ENCODE results near the gene CACNG1. TPM values are rescaled to one million over a fixed set of nuclear protein-coding genes. Genes with fewer than 3 reads are reported as not detected.

Gene CACNG1
- total and polyA plus RNA-seq, 8 donors = not detected

- intact Hi-C loops (cut with DNase I) = no loop called here
- H3K27me3 ChIP-seq = no peaks in the 10 kb centered on the region
- H3K9me3 ChIP-seq = peaks cover 0 to 30% of the 10 kb centered on the region in 2 donors
- TF ChIP-seq, protein P1, sequence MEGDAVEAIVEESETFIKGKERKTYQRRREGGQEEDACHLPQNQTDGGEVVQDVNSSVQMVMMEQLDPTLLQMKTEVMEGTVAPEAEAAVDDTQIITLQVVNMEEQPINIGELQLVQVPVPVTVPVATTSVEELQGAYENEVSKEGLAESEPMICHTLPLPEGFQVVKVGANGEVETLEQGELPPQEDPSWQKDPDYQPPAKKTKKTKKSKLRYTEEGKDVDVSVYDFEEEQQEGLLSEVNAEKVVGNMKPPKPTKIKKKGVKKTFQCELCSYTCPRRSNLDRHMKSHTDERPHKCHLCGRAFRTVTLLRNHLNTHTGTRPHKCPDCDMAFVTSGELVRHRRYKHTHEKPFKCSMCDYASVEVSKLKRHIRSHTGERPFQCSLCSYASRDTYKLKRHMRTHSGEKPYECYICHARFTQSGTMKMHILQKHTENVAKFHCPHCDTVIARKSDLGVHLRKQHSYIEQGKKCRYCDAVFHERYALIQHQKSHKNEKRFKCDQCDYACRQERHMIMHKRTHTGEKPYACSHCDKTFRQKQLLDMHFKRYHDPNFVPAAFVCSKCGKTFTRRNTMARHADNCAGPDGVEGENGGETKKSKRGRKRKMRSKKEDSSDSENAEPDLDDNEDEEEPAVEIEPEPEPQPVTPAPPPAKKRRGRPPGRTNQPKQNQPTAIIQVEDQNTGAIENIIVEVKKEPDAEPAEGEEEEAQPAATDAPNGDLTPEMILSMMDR (IDR thresholded peaks at IDR 0.05) = no peak
- ATAC-seq (no peak), DNase-seq (no peak)
- H3K4me3 ChIP-seq = no peak overlapping the region
- H3K4me1 ChIP-seq = no peaks in the 10 kb centered on the region
- H3K27ac ChIP-seq = no peak overlapping the region
- H3K36me3 ChIP-seq = no peaks in the 10 kb centered on the region
Observed at GRCh38 chr17:67044940-67045339, 586 bp downstream of the CACNG1 start.

DNA sequence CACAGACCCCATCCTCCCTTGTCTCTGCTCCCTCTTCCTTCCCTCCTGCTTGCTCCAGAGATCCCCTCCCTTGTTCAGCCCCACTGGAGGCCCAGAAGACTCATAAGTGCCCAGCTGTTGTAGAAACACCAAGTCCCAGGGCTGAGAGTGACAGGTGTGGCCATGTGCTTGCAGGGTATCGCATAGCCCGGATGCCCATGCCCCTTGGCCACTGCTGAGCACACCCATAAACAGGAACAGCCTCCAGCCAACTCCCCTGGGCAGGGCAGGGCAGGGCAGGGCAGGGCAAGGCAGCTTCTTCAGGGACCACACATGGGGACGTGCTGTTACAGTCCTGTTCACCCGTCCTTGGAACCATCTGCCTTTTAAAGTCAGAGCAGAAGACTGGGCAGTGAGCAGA, 2.0 kb downstream of the CACNG1 start:
- DNase-seq (no peak), ATAC-seq (no peak)
- Histone ChIP-seq H3K4me1 (no peaks in the 10 kb centered on the region), H3K27ac (no peak overlapping the region), H3K27me3 (no peaks in the 10 kb centered on the region), H3K4me3 (no peak overlapping the region), H3K9me3 (peaks cover 0 to 32% of the 10 kb centered on the region in 2 donors), H3K36me3 (no peaks in the 10 kb centered on the region)
- TF ChIP-seq, protein P1 (IDR thresholded peaks at IDR 0.05) = no peak
- intact Hi-C loops (cut with DNase I) = no loop called here

DNA sequence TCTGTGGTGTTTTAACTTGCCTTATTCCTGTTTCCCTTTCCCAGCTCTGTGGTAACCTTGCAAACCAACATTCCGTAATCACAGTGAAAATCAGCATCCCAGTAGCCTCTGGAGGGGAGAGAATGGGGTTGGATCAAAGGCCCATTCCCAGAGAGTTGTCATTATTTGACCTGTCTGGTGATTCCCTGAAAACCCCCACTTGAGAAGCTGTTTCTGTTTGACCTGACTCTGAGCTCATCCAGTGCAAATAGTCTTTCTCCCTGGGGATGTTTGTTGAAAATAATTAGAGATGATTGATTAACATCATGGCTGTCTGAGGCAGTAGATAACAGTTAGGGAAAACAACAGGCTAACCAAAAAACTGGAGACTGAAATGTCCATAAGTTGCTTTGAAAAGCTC, 3.0 kb downstream of the CACNG1 start:
- Histone ChIP-seq H3K4me3 (no peak overlapping the region), H3K27ac (no peak overlapping the region), H3K36me3 (no peaks in the 10 kb centered on the region), H3K9me3 (peaks cover 0 to 32% of the 10 kb centered on the region in 2 donors), H3K4me1 (no peaks in the 10 kb centered on the region), H3K27me3 (no peaks in the 10 kb centered on the region)
- intact Hi-C loops (cut with DNase I) = no loop called here
- ATAC-seq = no peak
- no peak for DNase-seq
- TF ChIP-seq, protein P1 (IDR thresholded peaks at IDR 0.05) = no peak

- DNase-seq (no peak), ATAC-seq (no peak)
- no peaks in the 10 kb centered on the region for H3K4me1 ChIP-seq
- no peak overlapping the region for H3K27ac ChIP-seq
- no peaks in the 10 kb centered on the region for H3K36me3 ChIP-seq
- intact Hi-C loops (cut with DNase I) = no loop called here
- TF ChIP-seq, protein P1 (IDR thresholded peaks at IDR 0.05) = no peak
- peaks cover 0 to 32% of the 10 kb centered on the region in 2 donors for H3K9me3 ChIP-seq
- no peak overlapping the region for H3K4me3 ChIP-seq
- H3K27me3 ChIP-seq = no peaks in the 10 kb centered on the region
Observed at GRCh38 chr17:67049025-67049739, 4.8 kb downstream of the CACNG1 start.

- no peaks in the 10 kb centered on the region for H3K4me1 ChIP-seq
- H3K27ac ChIP-seq = no peak overlapping the region
- ATAC-seq (no peak), DNase-seq (no peak)
- H3K9me3 ChIP-seq = peaks cover 0 to 32% of the 10 kb centered on the region in 2 donors
- H3K4me3 ChIP-seq = no peak overlapping the region
- TF ChIP-seq, protein P1 (IDR thresholded peaks at IDR 0.05) = no peak
- no peaks in the 10 kb centered on the region for H3K27me3 ChIP-seq
- intact Hi-C loops (cut with DNase I) = no loop called here
- no peaks in the 10 kb centered on the region for H3K36me3 ChIP-seq
Observed at GRCh38 chr17:67050066-67050465, 5.7 kb downstream of the CACNG1 start.

Measured in left lung (tissue), 10 donors.